ENCODE measurements around the gene ARL5A. TPM values are rescaled to one million over a fixed set of nuclear protein-coding genes. Genes with fewer than 3 reads are reported as not detected.

Gene ARL5A
- total and polyA plus RNA-seq, 9 of the 15 experiments (the other 6 are each of a cell fraction or from before 2014, with no cell fraction given), result 16.3 to 117 (median 88.4) TPM

DNA sequence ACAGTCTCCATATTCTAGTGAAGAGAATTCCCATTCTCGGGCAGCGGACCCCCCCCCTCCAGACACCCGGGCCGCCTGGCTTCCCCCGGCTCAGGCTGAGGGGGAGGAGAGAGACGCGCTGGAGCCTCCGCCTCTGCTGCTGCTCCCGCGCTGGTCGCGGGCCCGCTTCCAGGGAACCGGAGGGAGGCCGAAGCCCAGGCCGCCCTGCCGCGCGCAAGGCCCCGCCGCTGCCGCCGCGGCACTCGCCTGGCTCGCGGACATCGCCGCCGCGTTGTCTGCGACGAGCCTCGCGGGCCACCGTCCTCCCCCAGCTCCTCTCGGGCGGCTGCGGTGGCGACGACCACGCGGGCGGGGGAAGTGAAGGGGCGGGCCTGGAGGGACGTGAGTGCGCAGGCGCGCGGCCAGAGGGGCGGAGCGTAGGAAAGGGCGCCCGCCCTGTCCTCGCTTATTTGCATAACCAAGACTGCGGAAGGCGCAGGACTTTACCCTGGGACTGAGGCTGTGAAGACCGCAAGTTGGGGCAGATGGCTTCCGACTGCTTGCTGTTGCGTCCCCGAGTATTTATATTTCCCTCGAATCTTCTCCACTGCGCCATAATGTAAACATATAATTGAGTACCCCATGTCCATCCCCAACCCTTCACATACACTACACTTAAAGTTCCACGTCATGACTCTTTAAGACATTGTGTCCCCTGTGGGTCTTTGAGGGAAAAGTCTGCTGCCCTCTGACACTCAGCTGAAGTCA lies at the start of gene ARL5A (continued):
- no peak for TF ChIP-seq ZNF318 (IDR thresholded peaks at IDR 0.05; ENCODE audit: borderline replicate concordance in 1 of 2, low read depth in 1 of 2)
- no peak for TF ChIP-seq BRF1 (IDR thresholded peaks at IDR 0.05; ENCODE audit: borderline replicate concordance, extremely low read depth, insufficient read length)
- peak; percentile 99 for TF ChIP-seq MTA3 (IDR thresholded peaks at IDR 0.05; ENCODE audit: borderline replicate concordance)
- TF ChIP-seq ZNF668 (CRISPR knock-in tag; IDR thresholded peaks at IDR 0.05), result no peak
- no peak for TF ChIP-seq ATF2 (CRISPR knock-in tag; IDR thresholded peaks at IDR 0.05)
- TF ChIP-seq, protein P1, sequence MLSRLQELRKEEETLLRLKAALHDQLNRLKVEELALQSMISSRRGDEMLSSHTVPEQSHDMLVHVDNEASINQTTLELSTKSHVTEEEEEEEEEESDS (CRISPR knock-in tag; IDR thresholded peaks at IDR 0.05), result no peak
- TF ChIP-seq SMARCA4 (IDR thresholded peaks at IDR 0.05), result peak; percentile 79
- TF ChIP-seq RBFOX2 (IDR thresholded peaks at IDR 0.05; ENCODE audit: low read depth, low read length), result peak; percentile 100
- no peak for TF ChIP-seq NCOA2 (IDR thresholded peaks at IDR 0.05; ENCODE audit: partially characterized antibody in 2 of 2)
- no peak for TF ChIP-seq SP2 (IDR thresholded peaks at IDR 0.05; ENCODE audit: extremely low read depth, low read depth, low read length, poor library complexity, severe bottlenecking)
- peak; percentile 22 for TF ChIP-seq SMARCC2 (IDR thresholded peaks at IDR 0.05; ENCODE audit: low read depth)
- no peak for TF ChIP-seq CBFB (CRISPR knock-in tag; IDR thresholded peaks at IDR 0.05)
- no peak; the same call in 1 of the 2 replicates for TF ChIP-seq HSF4 (CRISPR knock-in tag; IDR thresholded peaks at IDR 0.05; ENCODE audit: borderline replicate concordance)
- TF ChIP-seq PYGO2 (tag; IDR thresholded peaks at IDR 0.05), result no peak
- peak; percentile 71; the same call in 1 of the 2 replicates for TF ChIP-seq THAP12 (CRISPR knock-in tag; IDR thresholded peaks at IDR 0.05)

Data from K562 (cell line).